ENCODE measurements around the gene APOBEC3G. TPM values are rescaled to one million over a fixed set of nuclear protein-coding genes. Genes with fewer than 3 reads are reported as not detected.

APOBEC3G gene
- total and polyA plus RNA-seq, 2 of the 4 experiments (the other 2 are of a cell fraction) = 5.3 to 7.0 TPM

Small RNA genes within 50 kb of the gene (microRNA-seq; reads per million reads assigned to microRNA genes)
- gene AL022318.2 (ENCODE audit: insufficient read depth, insufficient read length) (not detected), gene COX5BP7 (ENCODE audit: insufficient read depth, insufficient read length) (not detected)

Small RNA genes within 50 kb of the gene (small RNA-seq; reads per million reads assigned to genes)
- 0 reads per million in 5 experiments for gene AL022318.2
- gene COX5BP7 = 0 reads per million in 5 experiments

Other genes with a start within 250 kb of the APOBEC3G start
- 0.28 and 0.36 TPM in 2 replicates for gene NPTXR, start 233.2 kb upstream of the APOBEC3G start, total RNA-seq (2012; rRNA removed)
- gene NPTXR, start 233.2 kb upstream of the APOBEC3G start, polyA plus RNA-seq (2012; rRNA removed) = 1.8 and 2.2 TPM in 2 replicates
- 15.2 and 17.5 TPM in 2 replicates for gene CBX6, start 205.1 kb upstream of the APOBEC3G start, total RNA-seq (2012; rRNA removed)
- 19.0 and 19.9 TPM in 2 replicates for gene CBX6, start 205.1 kb upstream of the APOBEC3G start, polyA plus RNA-seq (2012; rRNA removed)
- gene APOBEC3A, start 119.7 kb upstream of the APOBEC3G start, total RNA-seq (2012; rRNA removed) = not detected in 2 replicates
- gene APOBEC3A, start 119.7 kb upstream of the APOBEC3G start, polyA plus RNA-seq (2012; rRNA removed) = not detected in 2 replicates
- 17.2 and 17.6 TPM in 2 replicates for gene APOBEC3B, start 94.9 kb upstream of the APOBEC3G start, total RNA-seq (2012; rRNA removed)
- gene APOBEC3B, start 94.9 kb upstream of the APOBEC3G start, polyA plus RNA-seq (2012; rRNA removed) = 34.2 and 35.1 TPM in 2 replicates
- gene APOBEC3C, start 63.0 kb upstream of the APOBEC3G start, total RNA-seq (2012; rRNA removed) = 5.6 and 6.6 TPM in 2 replicates
- 26.7 and 32.0 TPM in 2 replicates for gene APOBEC3C, start 63.0 kb upstream of the APOBEC3G start, polyA plus RNA-seq (2012; rRNA removed)
- gene APOBEC3D, start 56.1 kb upstream of the APOBEC3G start, total RNA-seq (2012; rRNA removed) = 0.54 and 0.56 TPM in 2 replicates
- 0.44 and 0.51 TPM in 2 replicates for gene APOBEC3D, start 56.1 kb upstream of the APOBEC3G start, polyA plus RNA-seq (2012; rRNA removed)
- gene APOBEC3F, start 36.4 kb upstream of the APOBEC3G start, total RNA-seq (2012; rRNA removed) = 3.4 and 4.2 TPM in 2 replicates
- gene APOBEC3F, start 36.4 kb upstream of the APOBEC3G start, polyA plus RNA-seq (2012; rRNA removed) = 8.3 and 9.1 TPM in 2 replicates
- gene APOBEC3H, start 20.0 kb downstream of the APOBEC3G start, total RNA-seq (2012; rRNA removed) = 0.18 TPM in 1 of 2 replicates, not detected in the other
- not detected in 2 replicates for gene APOBEC3H, start 20.0 kb downstream of the APOBEC3G start, polyA plus RNA-seq (2012; rRNA removed)
- 0.56 and 0.90 TPM in 2 replicates for gene CBX7, start 75.4 kb downstream of the APOBEC3G start, total RNA-seq (2012; rRNA removed)
- gene CBX7, start 75.4 kb downstream of the APOBEC3G start, polyA plus RNA-seq (2012; rRNA removed) = 3.4 and 3.6 TPM in 2 replicates
- gene PDGFB, start 167.7 kb downstream of the APOBEC3G start, total RNA-seq (2012; rRNA removed) = not detected in 2 replicates
- 0.07 and 0.09 TPM in 2 replicates for gene PDGFB, start 167.7 kb downstream of the APOBEC3G start, polyA plus RNA-seq (2012; rRNA removed)
- 2,871 and 3,750 TPM in 2 replicates for gene RPL3, start 242.3 kb downstream of the APOBEC3G start, total RNA-seq (2012; rRNA removed)
- gene RPL3, start 242.3 kb downstream of the APOBEC3G start, polyA plus RNA-seq (2012; rRNA removed) = 3,097 and 3,312 TPM in 2 replicates